Naive thymus-derived CD4-positive, alpha-beta T cell (primary cell): ENCODE data around the gene LTK. TPM values are rescaled to one million over a fixed set of nuclear protein-coding genes. Genes with fewer than 3 reads are reported as not detected.

Experiments used
- ATAC-seq: fragments of 150-1000 bp; cut with Tn5 transposase; 2 replicates; pipeline ENCODE4 v1.10.0; 2021; ENCODE audit warnings: mild to moderate bottlenecking, moderate library complexity
- CTCF ChIA-PET: fragments of 350-600 bp; sonication (Branson Sonifier 250); formaldehyde crosslinking; loops from one replicate; lab custom pipeline; 2021; ENCODE audit warnings: antibody characterized with exemption; lab: Charles Lee
- POLR2A ChIA-PET: fragments of 350-600 bp; sonication (Branson Sonifier 250); formaldehyde crosslinking; loops from one replicate; lab custom pipeline; 2021; ENCODE audit warnings: antibody characterized with exemption, inconsistent platforms; lab: Charles Lee
- DNase-seq, 9 donors: peaks; one replicate each; pipeline versions ENCODE4 v3.0.0 to v3.0.0-alpha.2; 2020 to 2022; ENCODE audit warnings: mixed read lengths in 1 of 9
- H3K27ac ChIP-seq: one replicate; pipeline ENCODE4 v1.7.0; 2013; ENCODE audit warnings: mild to moderate bottlenecking, low read depth, low read length, moderate library complexity
- H3K27me3 ChIP-seq, 2 donors: one replicate each; pipeline ENCODE4 v1.7.0; 2013; ENCODE audit warnings: low read length in 2 of 2, mild to moderate bottlenecking in 2 of 2, moderate library complexity in 2 of 2; ENCODE audit not compliant: control insufficient read depth in 2 of 2, insufficient read depth in 2 of 2
- H3K36me3 ChIP-seq, 3 experiments: 1 replicate in 2 of 3; 2 replicates in 1 of 3; pipeline ENCODE4 v1.7.0; 2013; ENCODE audit warnings: low read length in 3 of 3, mild to moderate bottlenecking in 3 of 3, moderate library complexity in 1 of 3; ENCODE audit not compliant: insufficient read depth in 3 of 3, control insufficient read depth in 2 of 3
- H3K4me1 ChIP-seq, 2 donors: one replicate each; pipeline ENCODE4 v1.7.0; 2013; ENCODE audit warnings: low read length in 2 of 2, mild to moderate bottlenecking in 2 of 2, moderate library complexity in 1 of 2; ENCODE audit not compliant: control insufficient read depth in 2 of 2, insufficient read depth in 2 of 2
- H3K4me3 ChIP-seq: 2 replicates; pipeline ENCODE4 v1.7.0; 2013; ENCODE audit warnings: mild to moderate bottlenecking, low read length
- H3K9me3 ChIP-seq, 3 experiments: 1 replicate in 2 of 3; 2 replicates in 1 of 3; pipeline ENCODE4 v1.7.0; 2013; ENCODE audit warnings: low read length in 3 of 3; ENCODE audit not compliant: control insufficient read depth in 2 of 3
- H3K27ac Mint-ChIP-seq, 9 donors: one replicate each; pipeline ENCODE4 v1.8.0; 2020 to 2022; ENCODE audit warnings: mixed read lengths in 9 of 9, mild to moderate bottlenecking in 8 of 9, moderate library complexity in 5 of 9, inconsistent platforms in 2 of 9
- H3K27me3 Mint-ChIP-seq, 5 donors: one replicate each; pipeline ENCODE4 v1.8.0; 2021 to 2022; ENCODE audit warnings: mixed read lengths in 5 of 5, mild to moderate bottlenecking in 1 of 5
- H3K36me3 Mint-ChIP-seq, 5 donors: one replicate each; pipeline ENCODE4 v1.8.0; 2020 to 2022; ENCODE audit warnings: mixed read lengths in 5 of 5, mild to moderate bottlenecking in 3 of 5, inconsistent platforms in 1 of 5
- H3K4me1 Mint-ChIP-seq, 7 donors: one replicate each; pipeline ENCODE4 v1.8.0; 2020 to 2022; ENCODE audit warnings: mixed read lengths in 7 of 7, mild to moderate bottlenecking in 3 of 7, inconsistent platforms in 1 of 7
- H3K4me3 Mint-ChIP-seq, 10 donors: one replicate each; pipeline ENCODE4 v1.8.0; 2020 to 2022; ENCODE audit warnings: mild to moderate bottlenecking in 10 of 10, mixed read lengths in 10 of 10, moderate library complexity in 6 of 10, inconsistent platforms in 2 of 10
- H3K9me3 Mint-ChIP-seq, 11 donors: one replicate each; pipeline ENCODE4 v1.8.0; 2020 to 2022; ENCODE audit warnings: mixed read lengths in 11 of 11, mild to moderate bottlenecking in 4 of 11, inconsistent platforms in 1 of 11, moderate library complexity in 1 of 11
- intact Hi-C, 2 donors: fragments of 100-400 bp; cut with micrococcal nuclease; formaldehyde crosslinking; loops; one replicate each; pipeline ENCODE4 v1.15.1; 2023
- polyA plus RNA-seq, 2 donors: library from polyadenylated mRNA; unstranded; fragments of 300-500 nt; fragmentation: Illumina TruSeq; gene quantifications; one replicate each; pipeline ENCODE4 v1.2.3, GENCODE V29; 2021
- total RNA-seq, 6 experiments: library from RNA in 5 of 6; stranded (reverse) in 5 of 6; gene quantifications; 1 replicate in 5 of 6; 2 replicates in 1 of 6; pipeline ENCODE4 v1.2.3 and lab custom pipeline; 2021 to 2026

LTK gene
- total and polyA plus RNA-seq, 7 experiments from 2014 or later: 0.41 to 6.5 (median 1.4) TPM; not detected in 3

- no peaks in the 10 kb centered on the region for H3K9me3 ChIP-seq
- H3K36me3 ChIP-seq: no peaks in the 10 kb centered on the region
- no peak overlapping the region for H3K4me3 ChIP-seq
- H3K27ac ChIP-seq: no peak overlapping the region
- H3K27me3 ChIP-seq: peaks cover 0 to 6% of the 10 kb centered on the region in 2 donors
- intact Hi-C loops: loop anchor here (5.0 to 10.0 kb wide), 4 partner anchors 50 to 925 kb away; partner anchors contain the start of genes CCDC32 (in 1 of the 2), RPAP1 (in 1 of the 2), RPUSD2 (in 1 of the 2) and RTF1 (in 1 of the 2)
- peaks cover 11 to 20% of the 10 kb centered on the region in 2 donors for H3K4me1 ChIP-seq
- Mint-ChIP-seq H3K4me3 (peak overlapping the region in 4 of 10 donors; percentile 2 to 54 (median 22)), H3K27ac (peak overlapping the region in 1 of 9 donors; percentile 10), H3K27me3 (peaks cover 22 to 32% (median 27%) of the 10 kb centered on the region in 5 donors), H3K36me3 (peaks cover 0 to 4% (median 0%) of the 10 kb centered on the region in 5 donors), H3K4me1 (peaks cover 6 to 43% (median 12%) of the 10 kb centered on the region in 7 donors), H3K9me3 (peaks cover 0 to 2% (median 0%) of the 10 kb centered on the region in 11 donors)
- DNase-seq (no peak), ATAC-seq (no peak)
- ChIA-PET POLR2A (no interaction called here), CTCF (no interaction called here)
Measured at GRCh38 chr15:41491889-41492288, 21.7 kb downstream of the LTK start.

- POLR2A ChIA-PET: no interaction called here
- no peak for DNase-seq
- Mint-ChIP-seq H3K4me1 (peaks cover 6 to 43% (median 12%) of the 10 kb centered on the region in 7 donors), H3K36me3 (peaks cover 0 to 4% (median 0%) of the 10 kb centered on the region in 5 donors), H3K27me3 (peaks cover 12 to 25% (median 19%) of the 10 kb centered on the region in 5 donors), H3K4me3 (peak overlapping the region in 1 of 10 donors; percentile 23), H3K9me3 (peaks cover 0 to 2% (median 0%) of the 10 kb centered on the region in 11 donors), H3K27ac (peak overlapping the region in 2 of 9 donors; percentile 5 to 48)
- intact Hi-C loops: loop anchor here (5.0 to 10.0 kb wide), 4 partner anchors 52 to 923 kb away; partner anchors contain the start of genes CCDC32 (in 1 of the 2), RPAP1 (in 1 of the 2), RPUSD2 (in 1 of the 2) and RTF1 (in 1 of the 2)
- H3K27ac ChIP-seq: no peak overlapping the region
- no peak overlapping the region for H3K4me3 ChIP-seq
- H3K27me3 ChIP-seq: no peaks in the 10 kb centered on the region
- H3K4me1 ChIP-seq: peaks cover 11 to 20% of the 10 kb centered on the region in 2 donors
- H3K9me3 ChIP-seq: no peaks in the 10 kb centered on the region
- H3K36me3 ChIP-seq: no peaks in the 10 kb centered on the region
- CTCF ChIA-PET: no interaction called here
- ATAC-seq: no peak
Measured at GRCh38 chr15:41490355-41490754, 23.3 kb downstream of the LTK start.

- CTCF ChIA-PET: no interaction called here
- H3K27me3 ChIP-seq: no peaks in the 10 kb centered on the region
- POLR2A ChIA-PET: no interaction called here
- no peak overlapping the region for H3K27ac Mint-ChIP-seq
- intact Hi-C loops: loop anchor here (5.0 to 10.0 kb wide), 4 partner anchors 53 to 922 kb away; partner anchors contain the start of genes CCDC32 (in 1 of the 2), RPAP1 (in 1 of the 2), RPUSD2 (in 1 of the 2) and RTF1 (in 1 of the 2)
- no peaks in the 10 kb centered on the region for H3K9me3 ChIP-seq
- H3K27me3 Mint-ChIP-seq: peaks cover 7 to 25% (median 19%) of the 10 kb centered on the region in 5 donors
- no peak overlapping the region for H3K4me3 ChIP-seq
- H3K4me1 Mint-ChIP-seq: peaks cover 6 to 40% (median 12%) of the 10 kb centered on the region in 7 donors
- H3K36me3 ChIP-seq: no peaks in the 10 kb centered on the region
- no peak overlapping the region for H3K27ac ChIP-seq
- H3K4me3 Mint-ChIP-seq: no peak overlapping the region
- peaks cover 0 to 2% (median 0%) of the 10 kb centered on the region in 11 donors for H3K9me3 Mint-ChIP-seq
- peaks cover 6 to 13% of the 10 kb centered on the region in 2 donors for H3K4me1 ChIP-seq
- peaks cover 0 to 4% (median 0%) of the 10 kb centered on the region in 5 donors for H3K36me3 Mint-ChIP-seq
- no peak for DNase-seq
- ATAC-seq: no peak
Measured at GRCh38 chr15:41489641-41490040, 24.0 kb downstream of the LTK start.

- Mint-ChIP-seq H3K27me3 (peaks cover 5 to 22% (median 17%) of the 10 kb centered on the region in 5 donors), H3K4me1 (peaks cover 11 to 54% (median 18%) of the 10 kb centered on the region in 7 donors), H3K9me3 (peaks cover 0 to 2% (median 0%) of the 10 kb centered on the region in 11 donors), H3K27ac (peak overlapping the region in 2 of 9 donors; percentile 2 to 56), H3K4me3 (peak overlapping the region in 2 of 10 donors; percentile 0 to 33), H3K36me3 (peaks cover 0 to 6% (median 2%) of the 10 kb centered on the region in 5 donors)
- Histone ChIP-seq H3K4me3 (no peak overlapping the region), H3K9me3 (no peaks in the 10 kb centered on the region), H3K27ac (no peak overlapping the region), H3K27me3 (no peaks in the 10 kb centered on the region), H3K4me1 (peaks cover 8 to 9% of the 10 kb centered on the region in 2 donors), H3K36me3 (no peaks in the 10 kb centered on the region)
- ATAC-seq (peak; percentile 23), DNase-seq (peak in 1 of 9 donors; percentile 46)
- intact Hi-C loops: no loop called here
- ChIA-PET POLR2A (no interaction called here), CTCF (no interaction called here)
Measured at GRCh38 chr15:41487802-41488201, 25.8 kb downstream of the LTK start.

DNA sequence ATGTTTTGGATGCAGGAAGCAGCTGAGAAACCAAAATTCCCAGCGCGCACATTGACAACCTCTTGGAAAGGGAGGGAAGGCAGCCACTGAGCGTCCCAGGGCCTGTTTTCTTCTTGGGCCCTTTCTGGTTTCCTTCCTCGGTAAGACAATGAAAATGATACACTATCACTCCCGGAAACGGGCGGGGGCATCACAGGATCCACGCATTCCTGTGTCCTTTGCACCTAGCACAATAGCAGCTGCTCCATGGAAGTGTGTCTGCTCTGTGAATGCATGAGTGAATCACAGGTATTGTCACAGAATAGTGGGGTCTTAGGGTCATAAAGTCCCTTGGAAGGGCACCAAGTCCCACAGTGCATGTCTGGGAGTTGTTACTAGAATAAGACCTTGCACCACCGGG lies 26.2 kb downstream of the LTK start:
- Histone ChIP-seq H3K27me3 (no peaks in the 10 kb centered on the region), H3K27ac (no peak overlapping the region), H3K4me3 (no peak overlapping the region), H3K4me1 (peaks cover 7 to 8% of the 10 kb centered on the region in 2 donors), H3K36me3 (no peaks in the 10 kb centered on the region), H3K9me3 (no peaks in the 10 kb centered on the region)
- DNase-seq: no peak
- peak overlapping the region in 1 of 10 donors; percentile 33 for H3K4me3 Mint-ChIP-seq
- peak overlapping the region in 1 of 9 donors; percentile 56 for H3K27ac Mint-ChIP-seq
- ChIA-PET CTCF (no interaction called here), POLR2A (no interaction called here)
- peaks cover 0 to 2% (median 0%) of the 10 kb centered on the region in 11 donors for H3K9me3 Mint-ChIP-seq
- peaks cover 3 to 18% (median 13%) of the 10 kb centered on the region in 5 donors for H3K27me3 Mint-ChIP-seq
- no peak for ATAC-seq
- peaks cover 7 to 52% (median 18%) of the 10 kb centered on the region in 7 donors for H3K4me1 Mint-ChIP-seq
- H3K36me3 Mint-ChIP-seq: peaks cover 0 to 9% (median 4%) of the 10 kb centered on the region in 5 donors
- intact Hi-C loops: no loop called here

- Histone ChIP-seq H3K9me3 (no peaks in the 10 kb centered on the region), H3K4me1 (peaks cover 7 to 8% of the 10 kb centered on the region in 2 donors), H3K27me3 (no peaks in the 10 kb centered on the region), H3K4me3 (no peak overlapping the region), H3K27ac (no peak overlapping the region), H3K36me3 (peaks cover 0 to 3% (median 2%) of the 10 kb centered on the region in 3 experiments)
- peaks cover 0 to 2% (median 0%) of the 10 kb centered on the region in 11 donors for H3K9me3 Mint-ChIP-seq
- ATAC-seq (no peak), DNase-seq (no peak)
- H3K36me3 Mint-ChIP-seq: peaks cover 0 to 20% (median 7%) of the 10 kb centered on the region in 5 donors
- peaks cover 0 to 46% (median 18%) of the 10 kb centered on the region in 7 donors for H3K4me1 Mint-ChIP-seq
- no peak overlapping the region for H3K27ac Mint-ChIP-seq
- intact Hi-C loops: no loop called here
- H3K27me3 Mint-ChIP-seq: peaks cover 2 to 8% (median 3%) of the 10 kb centered on the region in 5 donors
- H3K4me3 Mint-ChIP-seq: no peak overlapping the region
- ChIA-PET CTCF (no interaction called here), POLR2A (no interaction called here)
Measured at GRCh38 chr15:41486286-41486685, 27.3 kb downstream of the LTK start.
